Measurements from ENCODE around the gene BRWD1.

The BRWD1 gene

GRCh38 chr21:39198800-39199199 lies 114.6 kb downstream of the BRWD1 start:
- no peak overlapping the region for H3K27ac ChIP-seq (ENCODE audit: low read depth, low read length)
- H3K79me2 ChIP-seq (ENCODE audit: control insufficient read depth, insufficient read depth, low read length, unreplicated experiment), result no peaks in the 10 kb centered on the region
- no peak overlapping the region for H2AFZ ChIP-seq (ENCODE audit: low read length, unreplicated experiment)
- H3K36me3 ChIP-seq (ENCODE audit: insufficient read depth, low read length), result peaks cover 44% of the 10 kb centered on the region
- H3K4me1 ChIP-seq (ENCODE audit: control insufficient read depth, insufficient read depth, low read length, unreplicated experiment), result no peaks in the 10 kb centered on the region
- H3K27me3 ChIP-seq (ENCODE audit: insufficient read depth, low read length), result no peaks in the 10 kb centered on the region
- no peak overlapping the region for H3K4me3 ChIP-seq (ENCODE audit: low read depth, low read length)

GRCh38 chr21:39197448-39198233 lies 115.8 kb downstream of the BRWD1 start:
- Histone ChIP-seq H3K36me3 (ENCODE audit: insufficient read depth, low read length) (peaks cover 44% of the 10 kb centered on the region), H2AFZ (ENCODE audit: low read length, unreplicated experiment) (no peak overlapping the region), H3K4me1 (ENCODE audit: control insufficient read depth, insufficient read depth, low read length, unreplicated experiment) (no peaks in the 10 kb centered on the region), H3K27ac (ENCODE audit: low read depth, low read length) (no peak overlapping the region), H3K27me3 (ENCODE audit: insufficient read depth, low read length) (no peaks in the 10 kb centered on the region), H3K4me3 (ENCODE audit: low read depth, low read length) (no peak overlapping the region), H3K79me2 (ENCODE audit: control insufficient read depth, insufficient read depth, low read length, unreplicated experiment) (no peaks in the 10 kb centered on the region)

- Histone ChIP-seq H2AFZ (ENCODE audit: low read length, unreplicated experiment) (no peak overlapping the region), H3K4me3 (ENCODE audit: low read depth, low read length) (no peak overlapping the region), H3K27me3 (ENCODE audit: insufficient read depth, low read length) (no peaks in the 10 kb centered on the region), H3K27ac (ENCODE audit: low read depth, low read length) (no peak overlapping the region), H3K4me1 (ENCODE audit: control insufficient read depth, insufficient read depth, low read length, unreplicated experiment) (no peaks in the 10 kb centered on the region), H3K79me2 (ENCODE audit: control insufficient read depth, insufficient read depth, low read length, unreplicated experiment) (no peaks in the 10 kb centered on the region), H3K36me3 (ENCODE audit: insufficient read depth, low read length) (peaks cover 39% of the 10 kb centered on the region)
Observed at GRCh38 chr21:39196838-39197237, 116.6 kb downstream of the BRWD1 start.

GRCh38 chr21:39196310-39196709 lies 117.1 kb downstream of the BRWD1 start:
- no peak overlapping the region for H3K27ac ChIP-seq (ENCODE audit: low read depth, low read length)
- no peak overlapping the region for H2AFZ ChIP-seq (ENCODE audit: low read length, unreplicated experiment)
- no peaks in the 10 kb centered on the region for H3K4me1 ChIP-seq (ENCODE audit: control insufficient read depth, insufficient read depth, low read length, unreplicated experiment)
- no peaks in the 10 kb centered on the region for H3K79me2 ChIP-seq (ENCODE audit: control insufficient read depth, insufficient read depth, low read length, unreplicated experiment)
- H3K27me3 ChIP-seq (ENCODE audit: insufficient read depth, low read length), result no peaks in the 10 kb centered on the region
- H3K4me3 ChIP-seq (ENCODE audit: low read depth, low read length), result no peak overlapping the region
- peaks cover 37% of the 10 kb centered on the region for H3K36me3 ChIP-seq (ENCODE audit: insufficient read depth, low read length)

GRCh38 chr21:39193380-39193779 lies 120.1 kb downstream of the BRWD1 start:
- Histone ChIP-seq H3K4me3 (ENCODE audit: low read depth, low read length) (no peak overlapping the region), H2AFZ (ENCODE audit: low read length, unreplicated experiment) (no peak overlapping the region), H3K36me3 (ENCODE audit: insufficient read depth, low read length) (peaks cover 30% of the 10 kb centered on the region), H3K79me2 (ENCODE audit: control insufficient read depth, insufficient read depth, low read length, unreplicated experiment) (no peaks in the 10 kb centered on the region), H3K27me3 (ENCODE audit: insufficient read depth, low read length) (no peaks in the 10 kb centered on the region), H3K4me1 (ENCODE audit: control insufficient read depth, insufficient read depth, low read length, unreplicated experiment) (peaks cover 23% of the 10 kb centered on the region), H3K27ac (ENCODE audit: low read depth, low read length) (no peak overlapping the region)

- Histone ChIP-seq H3K36me3 (ENCODE audit: insufficient read depth, low read length) (peaks cover 5% of the 10 kb centered on the region; the same call in 1 of the 2 replicates), H3K27ac (ENCODE audit: low read depth, low read length) (peak overlapping the region; percentile 72), H3K27me3 (ENCODE audit: insufficient read depth, low read length) (no peaks in the 10 kb centered on the region), H3K79me2 (ENCODE audit: control insufficient read depth, insufficient read depth, low read length, unreplicated experiment) (no peaks in the 10 kb centered on the region), H3K4me3 (ENCODE audit: low read depth, low read length) (no peak overlapping the region), H2AFZ (ENCODE audit: low read length, unreplicated experiment) (no peak overlapping the region), H3K4me1 (ENCODE audit: control insufficient read depth, insufficient read depth, low read length, unreplicated experiment) (peaks cover 35% of the 10 kb centered on the region)
Observed at GRCh38 chr21:39189857-39190604, 123.4 kb downstream of the BRWD1 start.

GRCh38 chr21:39188521-39189139 lies 124.8 kb downstream of the BRWD1 start:
- H3K79me2 ChIP-seq (ENCODE audit: control insufficient read depth, insufficient read depth, low read length, unreplicated experiment), result no peaks in the 10 kb centered on the region
- no peak overlapping the region for H3K4me3 ChIP-seq (ENCODE audit: low read depth, low read length)
- H3K36me3 ChIP-seq (ENCODE audit: insufficient read depth, low read length), result no peaks in the 10 kb centered on the region
- peaks cover 42% of the 10 kb centered on the region for H3K4me1 ChIP-seq (ENCODE audit: control insufficient read depth, insufficient read depth, low read length, unreplicated experiment)
- no peak overlapping the region for H3K27ac ChIP-seq (ENCODE audit: low read depth, low read length)
- no peak overlapping the region for H2AFZ ChIP-seq (ENCODE audit: low read length, unreplicated experiment)
- H3K27me3 ChIP-seq (ENCODE audit: insufficient read depth, low read length), result no peaks in the 10 kb centered on the region

- Histone ChIP-seq H3K4me1 (ENCODE audit: control insufficient read depth, insufficient read depth, low read length, unreplicated experiment) (peaks cover 42% of the 10 kb centered on the region), H3K79me2 (ENCODE audit: control insufficient read depth, insufficient read depth, low read length, unreplicated experiment) (peaks cover 10% of the 10 kb centered on the region), H2AFZ (ENCODE audit: low read length, unreplicated experiment) (no peak overlapping the region), H3K27ac (ENCODE audit: low read depth, low read length) (no peak overlapping the region), H3K27me3 (ENCODE audit: insufficient read depth, low read length) (no peaks in the 10 kb centered on the region), H3K36me3 (ENCODE audit: insufficient read depth, low read length) (no peaks in the 10 kb centered on the region), H3K4me3 (ENCODE audit: low read depth, low read length) (no peak overlapping the region)
Observed at GRCh38 chr21:39187141-39187540, 126.3 kb downstream of the BRWD1 start.

- peaks cover 14% of the 10 kb centered on the region for H3K79me2 ChIP-seq (ENCODE audit: control insufficient read depth, insufficient read depth, low read length, unreplicated experiment)
- no peak overlapping the region for H3K4me3 ChIP-seq (ENCODE audit: low read depth, low read length)
- peaks cover 43% of the 10 kb centered on the region for H3K4me1 ChIP-seq (ENCODE audit: control insufficient read depth, insufficient read depth, low read length, unreplicated experiment)
- no peak overlapping the region for H3K27ac ChIP-seq (ENCODE audit: low read depth, low read length)
- H3K36me3 ChIP-seq (ENCODE audit: insufficient read depth, low read length), result no peaks in the 10 kb centered on the region
- H2AFZ ChIP-seq (ENCODE audit: low read length, unreplicated experiment), result no peak overlapping the region
- H3K27me3 ChIP-seq (ENCODE audit: insufficient read depth, low read length), result no peaks in the 10 kb centered on the region
Observed at GRCh38 chr21:39186676-39187075, 126.8 kb downstream of the BRWD1 start.

GRCh38 chr21:39185157-39185556 lies 128.3 kb downstream of the BRWD1 start:
- H3K36me3 ChIP-seq (ENCODE audit: insufficient read depth, low read length), result no peaks in the 10 kb centered on the region; the same call in 1 of the 2 replicates
- peaks cover 41% of the 10 kb centered on the region for H3K4me1 ChIP-seq (ENCODE audit: control insufficient read depth, insufficient read depth, low read length, unreplicated experiment)
- no peaks in the 10 kb centered on the region for H3K27me3 ChIP-seq (ENCODE audit: insufficient read depth, low read length)
- H2AFZ ChIP-seq (ENCODE audit: low read length, unreplicated experiment), result no peak overlapping the region
- H3K4me3 ChIP-seq (ENCODE audit: low read depth, low read length), result peak overlapping the region; percentile 97; the same call in 1 of the 2 replicates
- H3K79me2 ChIP-seq (ENCODE audit: control insufficient read depth, insufficient read depth, low read length, unreplicated experiment), result peaks cover 29% of the 10 kb centered on the region
- H3K27ac ChIP-seq (ENCODE audit: low read depth, low read length), result no peak overlapping the region

Data from ACC112 (cell line).